ENCODE results near the gene CNTLN.
"Not testable (repeated sequence)": the region's sequence is repeated elsewhere in the genome, so short reads cannot be mapped to it uniquely, and the experiment has no call there.

The CNTLN gene

DNA sequence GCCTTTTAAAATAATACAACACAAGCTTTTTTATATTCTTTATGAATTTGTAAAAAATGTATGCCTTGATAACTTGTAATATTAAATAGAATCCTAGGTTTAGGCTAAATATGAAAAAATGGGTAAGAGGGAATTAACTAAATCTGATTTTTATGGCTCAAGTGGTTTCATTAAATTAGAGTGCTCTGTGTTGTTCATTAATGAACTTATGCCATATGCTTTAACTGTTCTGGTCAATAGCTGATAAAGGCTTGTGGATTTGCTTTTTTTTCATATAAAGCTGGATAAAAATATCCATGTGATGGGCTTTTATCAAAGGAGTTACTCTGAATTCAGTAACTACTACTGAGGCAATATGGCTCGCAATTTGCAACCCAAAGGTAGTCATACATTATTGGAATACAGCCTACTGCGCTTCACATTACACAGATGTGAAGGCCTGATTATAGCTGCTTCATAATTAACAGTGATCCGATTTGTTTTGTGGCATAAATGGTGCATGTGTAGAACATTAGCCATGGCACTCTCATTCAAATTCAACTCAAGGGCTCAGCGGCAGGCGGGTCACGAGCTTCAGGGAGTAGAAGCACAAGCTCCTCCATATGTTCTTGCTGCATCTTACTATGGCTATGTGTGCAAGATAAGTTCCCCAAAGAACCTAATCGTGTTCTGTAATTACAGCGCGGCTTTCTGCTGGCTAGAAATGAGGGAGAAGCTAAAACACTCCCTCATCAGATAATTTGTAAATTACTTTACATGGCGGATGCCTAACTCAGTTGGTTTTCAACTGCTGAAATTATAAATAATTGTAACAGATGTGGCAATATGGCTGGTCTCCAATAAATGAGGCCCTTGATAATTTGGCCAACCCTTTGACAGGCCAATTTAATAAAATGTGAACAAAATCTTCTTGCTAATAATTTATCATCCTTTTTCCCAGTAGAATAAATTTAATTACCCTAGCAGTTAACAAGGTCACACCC lies 188.3 kb downstream of the CNTLN start:
- DNase-seq = no peak

DNA sequence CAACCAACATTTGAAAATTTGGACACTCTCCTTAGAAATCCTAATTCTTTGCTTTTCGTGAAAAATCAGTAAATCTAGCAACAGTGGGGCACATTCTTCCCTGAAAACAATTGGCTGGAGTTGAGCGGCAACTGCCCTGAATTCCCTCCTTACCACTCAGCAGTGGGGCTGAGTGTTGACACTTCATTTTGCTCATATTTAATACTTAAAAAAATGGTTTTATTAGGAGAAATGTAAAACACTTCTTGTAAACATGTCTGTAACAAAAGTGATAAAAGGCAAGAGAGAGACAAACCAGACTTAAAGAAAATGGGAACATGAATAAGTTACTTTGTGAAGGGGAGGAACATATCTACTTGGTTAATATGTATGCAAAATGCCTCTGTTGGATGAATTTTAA lies 193.5 kb downstream of the CNTLN start:
- no peak for DNase-seq

DNA sequence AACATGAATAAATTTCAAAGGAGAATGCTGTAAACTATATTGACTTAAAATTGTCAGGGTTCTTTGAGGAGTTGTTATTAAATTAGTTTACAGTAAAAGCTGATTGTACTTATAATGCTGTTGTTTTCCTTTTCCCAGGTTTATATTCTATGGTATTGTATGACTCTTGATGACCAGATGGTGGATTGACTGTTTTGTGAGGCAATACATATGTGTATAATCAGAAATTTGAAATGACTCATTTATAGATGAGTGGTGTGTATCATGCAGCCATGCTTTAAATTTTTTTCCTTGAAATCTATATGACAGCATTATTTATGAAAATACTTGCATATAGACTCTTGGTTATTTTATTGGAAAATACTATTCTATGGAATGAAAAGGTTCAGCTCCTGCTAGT lies 195.3 kb downstream of the CNTLN start:
- DNase-seq = no peak

DNA sequence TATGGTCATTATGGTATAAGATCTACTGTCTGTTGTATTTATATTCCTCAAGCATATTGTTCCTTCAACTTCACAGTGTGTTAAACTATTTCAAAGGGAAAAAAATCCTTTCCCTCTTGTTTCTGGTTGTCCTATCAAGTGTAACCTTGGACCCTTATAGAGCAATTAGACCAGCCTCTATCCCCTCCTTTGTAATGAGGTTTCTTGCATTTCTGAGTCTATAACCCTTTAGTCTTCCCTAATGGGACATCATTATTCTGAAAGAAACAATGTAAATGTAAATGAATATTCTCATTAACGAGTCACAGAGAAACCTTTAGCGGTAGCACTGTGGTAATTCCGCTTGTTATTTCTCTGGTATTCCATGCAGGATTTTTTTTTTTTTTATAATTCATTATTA lies 197.3 kb downstream of the CNTLN start:
- no peak for DNase-seq

DNA sequence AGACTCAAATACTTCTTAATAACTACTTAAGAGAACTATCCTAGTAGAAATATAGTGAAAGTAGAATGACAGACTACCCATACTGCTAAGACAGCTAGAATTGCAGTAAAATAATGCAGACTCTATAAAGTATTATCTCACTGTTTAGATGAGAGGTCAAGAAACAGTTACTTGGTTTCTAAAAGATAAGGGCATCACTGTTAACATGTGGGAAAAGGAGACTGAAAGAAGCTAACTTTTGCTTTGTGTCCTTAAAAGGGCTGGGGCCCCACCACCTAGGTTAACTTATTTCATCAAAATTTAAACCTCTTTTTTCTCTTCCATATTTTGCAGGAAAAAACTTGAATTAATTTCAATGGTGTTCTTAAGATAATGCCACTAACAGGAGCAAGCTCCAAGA lies 204.3 kb downstream of the CNTLN start:
- DNase-seq = no peak

DNA sequence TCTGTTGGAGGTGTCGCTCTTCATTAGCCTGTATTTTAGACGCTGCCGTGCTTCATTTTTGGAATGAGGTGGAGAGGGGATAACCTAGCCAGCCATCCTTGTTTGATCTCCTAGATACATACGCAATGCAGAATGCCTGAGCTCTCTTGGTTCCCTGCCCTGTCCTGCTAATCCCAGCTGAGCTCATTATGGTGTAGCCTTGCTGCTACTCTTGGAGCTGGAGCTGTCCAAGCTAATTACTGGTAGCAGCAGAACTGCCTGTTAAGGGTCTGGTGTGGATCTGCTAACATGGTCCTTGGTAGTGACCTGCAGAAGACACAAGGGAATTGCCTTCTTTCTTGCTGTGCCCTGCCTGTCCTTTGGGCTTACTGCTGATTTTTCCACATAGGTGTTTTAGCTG lies 207.9 kb downstream of the CNTLN start:
- no peak for DNase-seq

DNA sequence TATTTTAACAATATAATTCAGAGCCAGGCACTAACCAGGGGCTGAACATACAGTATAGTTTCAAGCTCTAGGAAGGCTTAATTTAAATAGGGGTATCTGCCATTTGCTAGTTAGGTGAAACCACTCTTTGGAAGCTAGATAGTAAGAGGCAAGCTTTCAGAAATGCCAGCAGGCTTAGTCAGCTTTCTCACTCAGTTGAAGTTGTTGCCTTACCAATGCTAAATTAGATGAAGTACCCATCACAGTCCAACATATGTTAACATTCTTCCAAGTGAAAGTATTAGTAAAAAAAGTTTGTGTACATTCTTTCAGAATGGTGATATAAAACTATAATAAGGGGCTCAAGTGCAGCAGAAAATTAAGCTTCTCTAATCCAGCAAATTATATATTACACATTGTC lies 215.0 kb downstream of the CNTLN start:
- DNase-seq = no peak

DNA sequence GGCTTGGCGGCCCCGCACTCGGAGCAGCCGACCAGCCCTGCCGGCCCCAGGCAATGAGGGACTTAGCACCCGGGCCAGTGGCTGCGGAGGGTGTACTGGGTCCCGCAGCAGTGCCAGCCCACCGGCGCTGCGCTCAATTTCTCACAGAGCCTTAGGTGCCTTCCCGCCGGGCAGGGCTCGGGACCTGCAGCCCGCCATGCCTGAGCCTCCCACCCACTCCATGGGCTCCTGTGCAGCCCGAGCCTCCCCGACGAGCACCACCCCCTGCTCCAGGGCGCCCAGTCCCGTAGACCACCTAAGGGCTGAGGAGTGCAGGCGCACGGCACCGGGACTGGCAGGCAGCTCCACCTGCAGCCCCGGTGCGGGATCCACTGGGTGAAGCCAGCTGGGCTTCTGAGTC lies 219.2 kb downstream of the CNTLN start:
- DNase-seq = not testable (repeated sequence)

DNA sequence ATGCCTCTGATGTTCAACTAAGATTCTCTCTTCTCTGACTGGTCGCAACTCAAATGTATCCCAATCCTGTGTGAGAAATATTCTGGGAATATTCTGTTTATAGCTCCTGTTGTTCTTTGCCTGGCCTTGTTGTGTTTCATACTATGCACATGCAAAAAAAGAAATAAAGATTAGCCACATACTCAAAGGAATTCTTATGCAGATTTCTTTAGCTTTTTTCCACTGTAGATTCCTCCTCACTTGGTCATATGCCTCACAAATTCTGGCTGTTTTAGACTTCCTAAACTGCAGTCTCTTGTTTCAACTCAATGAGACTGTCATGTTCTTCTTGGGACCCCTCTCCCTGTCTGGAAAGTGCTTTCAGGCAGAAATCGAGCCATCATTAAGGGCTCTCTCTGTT lies 226.5 kb downstream of the CNTLN start:
- DNase-seq = no peak

DNA sequence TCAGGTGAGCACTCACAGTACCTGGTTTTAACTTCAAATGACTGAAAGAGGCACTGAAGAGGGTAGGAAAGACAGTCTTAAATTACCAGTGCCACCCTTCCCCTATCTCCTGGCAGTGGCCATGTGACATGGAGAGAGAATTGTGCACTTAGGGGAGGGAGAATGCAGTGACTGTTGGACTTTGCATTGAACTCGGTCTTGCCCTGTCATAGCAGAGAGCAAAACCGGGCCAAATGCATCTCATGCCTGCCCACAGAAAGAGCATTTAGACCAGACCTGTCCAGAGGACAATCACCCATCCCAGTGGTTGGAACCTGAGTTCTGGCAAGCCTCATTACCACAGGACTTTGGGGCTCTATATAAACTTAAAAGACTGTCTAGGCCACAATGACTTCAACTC lies 232.2 kb downstream of the CNTLN start:
- no peak for DNase-seq

DNA sequence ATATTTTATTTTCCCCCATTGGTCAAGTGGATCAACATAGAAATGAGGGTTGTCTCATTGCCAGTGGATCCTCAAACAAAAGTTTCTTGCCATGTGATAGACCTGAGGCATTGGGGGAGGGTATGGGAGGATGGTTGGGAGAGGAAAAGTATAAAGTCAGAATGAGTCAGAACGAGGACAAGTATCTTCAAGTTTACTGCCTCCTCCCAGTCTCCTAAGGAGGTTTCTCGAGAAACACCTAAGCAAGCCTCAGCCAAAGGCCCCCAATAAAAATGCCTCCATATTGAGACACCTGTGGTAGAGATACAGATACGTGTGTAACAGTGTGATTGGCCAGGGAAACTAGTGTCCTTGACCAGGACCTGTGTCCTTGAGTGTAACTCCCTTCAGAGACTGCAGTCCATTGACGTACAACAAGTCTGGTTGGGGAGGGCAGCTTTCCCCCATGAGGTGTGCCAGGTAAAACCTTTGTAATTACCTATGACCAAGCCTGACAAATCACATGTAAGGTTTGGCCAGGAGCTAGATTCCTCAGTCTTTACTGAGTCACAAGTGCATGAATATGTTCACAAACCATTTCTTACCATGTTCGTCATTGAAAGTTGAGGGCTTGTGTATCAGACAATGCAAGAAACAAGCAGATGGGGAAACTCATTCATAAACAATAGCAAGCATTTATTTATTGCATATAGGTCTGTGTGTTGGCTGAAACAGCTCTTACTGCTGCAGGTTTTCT lies 245.5 kb downstream of the CNTLN start:
- no peak for DNase-seq

DNA sequence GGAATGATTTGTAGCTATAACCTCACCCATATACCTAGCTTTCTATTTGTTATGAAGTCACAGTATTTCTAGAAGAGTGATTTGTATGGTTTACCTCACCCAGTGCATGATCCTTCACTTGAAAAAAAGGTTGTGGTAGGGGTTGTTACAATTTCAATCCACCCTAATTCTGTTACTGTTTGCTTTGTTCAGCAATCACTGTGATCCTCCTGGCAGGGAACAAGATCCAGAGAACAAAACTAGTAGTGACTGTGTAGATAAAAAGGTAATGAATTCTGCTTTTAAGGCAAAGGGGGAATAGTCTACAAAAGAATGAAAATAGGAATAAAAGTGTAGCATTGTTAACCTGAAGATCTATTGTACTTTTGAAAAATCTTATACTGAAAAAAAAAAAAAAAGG lies 252.7 kb downstream of the CNTLN start:
- no peak for DNase-seq

DNA sequence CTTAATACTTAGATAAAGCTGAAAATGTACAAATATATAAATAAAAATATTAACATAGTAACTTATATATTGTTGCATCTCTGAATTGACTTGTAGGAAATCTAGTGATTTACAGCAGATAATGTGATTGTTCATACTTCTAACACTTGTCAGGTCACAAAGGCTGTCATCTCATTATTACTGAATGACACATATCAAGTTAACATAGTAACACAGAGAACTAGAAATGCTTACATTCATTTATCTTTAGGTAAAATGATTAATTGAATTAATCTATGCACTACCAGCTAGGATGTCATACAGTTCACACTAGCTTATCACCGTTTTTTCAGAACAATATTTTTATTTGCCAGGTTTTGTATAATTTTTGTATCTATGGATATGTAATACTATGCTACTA lies 254.2 kb downstream of the CNTLN start:
- DNase-seq = no peak

DNA sequence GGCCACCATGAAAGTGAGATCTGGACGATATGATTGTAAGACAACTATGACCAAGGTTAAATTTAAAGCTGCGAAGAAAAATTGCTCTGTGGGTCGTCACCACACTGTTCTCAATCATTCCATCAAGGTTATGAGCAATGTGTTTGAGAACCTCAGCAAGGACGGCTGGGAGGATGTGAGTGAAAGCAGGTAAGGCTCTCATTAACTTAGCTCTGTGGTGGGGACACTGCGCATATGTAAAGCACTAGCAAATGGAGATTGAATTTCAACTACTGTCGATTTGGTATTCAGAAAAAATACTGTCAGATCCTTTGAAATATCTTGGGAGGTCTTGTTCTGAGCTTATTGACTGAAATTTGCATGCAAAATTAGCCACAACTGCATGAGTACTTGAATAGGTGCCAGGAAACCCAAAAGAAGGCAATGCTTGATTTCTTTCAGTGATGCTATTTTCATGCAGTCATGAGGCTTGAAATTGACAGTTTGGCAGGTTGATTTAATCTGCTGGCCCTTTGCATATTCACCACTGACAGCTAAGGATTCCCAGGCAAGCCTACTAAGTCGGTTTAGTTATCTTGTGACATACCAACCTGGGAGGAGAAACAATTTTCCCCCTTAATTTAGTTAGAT lies 260.2 kb downstream of the CNTLN start:
- no peak for DNase-seq

DNA sequence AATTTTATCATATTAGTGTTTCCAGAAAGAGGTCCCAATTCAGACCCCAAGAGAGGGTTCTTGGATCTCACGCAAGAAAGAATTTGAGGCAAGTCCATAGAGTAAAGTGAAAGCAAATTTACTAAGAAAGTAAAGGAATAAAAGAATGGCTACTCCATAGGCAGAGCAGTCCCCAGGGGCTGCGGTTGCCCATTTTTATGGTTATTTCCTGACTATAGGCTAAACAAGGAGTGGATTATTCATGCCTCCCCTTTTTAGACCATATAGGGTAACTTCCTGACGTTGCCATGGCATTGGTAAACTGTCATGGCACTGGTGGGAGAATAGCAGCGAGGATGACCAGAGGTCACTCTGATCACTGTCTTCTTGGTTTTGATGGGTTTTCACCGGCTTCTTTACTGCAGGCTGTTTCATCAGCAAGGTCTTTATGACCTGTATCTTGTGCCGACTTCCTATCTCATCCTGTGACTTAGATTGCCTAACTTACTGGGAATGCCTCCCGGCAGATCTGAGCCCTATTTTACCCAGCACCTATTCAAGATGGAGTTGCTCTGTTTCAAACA lies 262.4 kb downstream of the CNTLN start:
- DNase-seq = not testable (repeated sequence)

DNA sequence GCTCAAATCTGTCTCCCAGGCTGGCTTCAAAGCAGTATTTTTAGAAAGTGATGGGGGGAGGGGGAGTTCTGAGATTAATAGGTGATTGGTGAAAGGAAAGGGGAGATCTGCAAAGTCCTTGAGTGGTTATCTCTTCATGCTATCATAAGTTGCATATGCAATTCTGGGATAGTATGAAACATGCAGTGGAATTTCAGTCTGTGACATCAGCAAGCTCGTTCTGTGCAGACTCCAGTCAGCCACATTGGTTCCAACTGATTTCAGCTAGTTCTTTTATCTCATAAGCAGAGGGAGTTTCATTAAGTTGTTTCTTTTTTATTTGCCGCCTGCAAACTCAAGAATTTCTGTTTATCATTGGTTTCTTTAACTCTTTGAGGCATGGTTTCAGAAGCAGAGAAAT lies 263.5 kb downstream of the CNTLN start:
- DNase-seq = no peak

DNA sequence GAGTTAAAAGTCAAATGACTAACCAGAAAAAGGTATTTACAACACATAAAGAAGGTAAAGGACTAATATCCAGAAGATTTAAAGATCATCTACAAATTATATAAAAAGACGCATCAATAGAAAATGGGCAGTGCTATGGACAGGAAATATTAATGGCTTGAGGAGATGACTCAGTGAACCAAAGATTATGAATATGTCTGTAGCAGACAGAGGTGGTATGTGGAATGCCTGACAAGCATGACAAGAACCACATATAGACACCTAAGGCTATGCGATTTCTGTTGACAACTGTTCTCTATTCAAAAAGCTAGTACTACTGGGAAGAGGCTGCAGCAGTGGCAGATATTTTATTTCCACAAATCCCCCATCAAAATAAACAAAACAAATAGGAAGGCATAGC lies 267.0 kb downstream of the CNTLN start:
- DNase-seq = no peak

DNA sequence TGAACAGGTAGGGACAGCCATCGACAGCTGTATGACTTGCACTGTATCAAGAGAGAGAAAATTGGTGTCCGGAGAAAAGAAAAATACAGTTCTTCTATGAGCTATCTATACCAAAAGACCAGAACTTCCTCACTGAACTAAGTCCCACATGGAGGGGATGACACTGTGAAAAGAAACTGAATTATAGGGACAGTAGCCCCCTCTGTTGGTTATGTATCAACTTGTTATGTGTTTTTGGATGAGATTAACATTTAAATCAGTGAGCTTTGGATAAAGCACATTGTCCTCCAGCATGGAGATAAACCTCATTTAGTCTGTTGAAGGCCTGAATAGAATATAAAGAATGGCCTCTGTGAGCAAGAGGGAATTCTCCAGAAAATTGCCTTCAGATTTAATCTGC lies 267.5 kb downstream of the CNTLN start:
- no peak for DNase-seq

DNA sequence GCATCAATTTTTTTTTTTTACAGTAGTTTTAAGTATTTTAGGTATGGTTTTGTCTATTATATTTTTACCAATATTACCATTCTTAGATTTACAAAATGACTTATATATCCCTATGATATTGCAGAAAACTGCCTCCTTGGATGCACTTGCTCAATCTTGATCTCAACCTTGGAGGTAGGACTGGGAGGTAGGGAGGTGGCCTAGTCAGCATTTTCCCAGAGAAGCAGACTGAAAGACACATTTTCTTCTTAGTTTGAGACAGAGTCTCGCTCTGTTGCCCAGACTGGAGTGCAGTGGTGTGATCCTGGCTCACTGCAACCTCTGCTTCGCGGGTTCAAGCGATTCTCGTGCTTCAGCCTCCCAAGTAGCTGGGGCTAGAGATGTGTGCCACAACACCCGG lies 268.7 kb downstream of the CNTLN start:
- DNase-seq = no peak

DNA sequence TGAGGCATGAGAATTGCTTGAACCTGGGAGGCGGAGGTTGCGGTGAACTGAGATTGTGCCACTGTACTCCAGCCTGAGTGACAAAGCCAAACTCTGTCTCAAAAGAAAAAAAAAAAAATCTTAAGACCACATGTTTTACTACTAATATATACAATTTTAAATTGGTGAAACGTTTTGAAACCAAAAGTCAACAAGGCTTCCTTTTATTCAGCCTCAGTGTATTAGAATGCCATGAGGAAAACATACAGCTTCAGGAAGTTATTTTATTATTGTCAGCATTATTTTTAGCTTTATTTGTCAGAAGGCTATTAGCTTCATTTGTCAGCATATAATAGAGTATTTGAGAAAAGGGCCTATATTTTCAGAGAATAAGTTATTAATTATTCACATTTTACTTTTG lies 280.1 kb downstream of the CNTLN start:
- no peak for DNase-seq

DNA sequence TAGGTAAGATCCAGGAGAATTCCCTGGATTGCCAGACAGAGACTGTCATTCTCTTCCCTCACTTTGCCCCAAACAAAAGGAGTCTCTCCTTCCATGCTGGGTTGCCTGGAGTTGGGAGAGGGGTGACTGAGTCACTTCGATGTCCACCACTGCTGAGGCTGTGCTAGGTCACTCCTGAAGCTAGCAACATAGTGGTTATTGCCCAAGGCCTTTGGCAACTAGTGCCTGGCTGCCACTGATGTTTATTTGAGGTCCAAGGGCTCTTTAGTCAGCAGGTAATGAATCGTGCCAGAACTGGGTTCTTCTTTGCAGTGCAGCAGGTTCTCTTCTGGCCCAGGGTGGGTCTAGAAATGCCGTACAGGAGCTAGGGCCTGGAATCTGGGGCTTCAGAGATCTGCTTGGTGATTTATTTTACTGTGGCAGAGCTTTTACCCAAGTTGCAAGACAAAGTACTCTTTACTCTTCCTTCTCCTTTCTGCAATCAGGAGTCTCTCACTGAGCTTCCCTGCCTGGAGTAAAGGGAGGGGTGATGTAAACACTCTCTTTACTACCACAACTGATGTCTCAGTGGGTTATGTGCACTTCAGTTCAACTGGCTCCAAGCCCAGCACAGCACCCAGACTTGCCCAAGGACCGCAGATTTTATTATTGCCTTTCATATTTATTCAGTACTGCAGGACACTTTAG lies 288.3 kb downstream of the CNTLN start:
- DNase-seq = no peak

DNA sequence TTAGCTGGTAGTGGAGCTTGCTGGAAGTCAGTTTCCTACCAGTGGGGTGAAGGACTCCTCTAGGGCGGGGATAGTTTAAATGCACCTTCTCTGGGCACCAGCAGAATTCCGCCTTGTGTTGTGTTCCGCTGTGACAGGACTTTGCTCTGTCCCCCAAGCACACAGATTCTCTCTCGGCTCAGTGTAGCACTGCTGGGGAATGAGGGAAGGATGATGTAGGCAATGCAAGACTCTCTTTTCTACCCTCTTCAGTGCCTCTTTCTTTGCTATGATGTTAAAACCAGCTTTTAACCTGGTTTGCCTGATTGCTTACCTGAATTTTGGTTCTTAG lies 288.8 kb downstream of the CNTLN start:
- DNase-seq = no peak

DNA sequence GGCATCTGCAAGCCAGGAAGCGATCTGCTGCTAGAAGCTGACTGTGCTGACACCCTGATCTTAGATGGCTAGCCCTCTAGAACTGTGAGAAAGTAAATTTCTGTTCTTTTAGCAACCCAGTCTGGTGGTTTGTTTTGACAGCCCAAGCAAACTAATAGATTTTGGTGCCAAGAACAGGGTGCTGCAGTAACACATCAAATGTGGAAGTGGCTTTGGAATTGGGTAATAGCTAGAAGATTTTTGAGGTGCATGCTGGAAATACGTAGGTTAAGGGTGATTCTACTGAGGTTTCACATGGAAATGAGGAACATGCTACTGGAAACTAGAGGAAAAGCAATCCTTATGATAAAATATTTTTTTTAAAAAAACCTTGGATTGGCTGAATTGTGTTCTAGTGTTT lies 290.5 kb downstream of the CNTLN start:
- no peak for DNase-seq

Measured in activated CD4-positive, alpha-beta T cell treated with anti-CD3 and anti-CD28 coated beads, Interleukin-2, Interleukin-6, amounts not matched to agents 100 ng/mL and 50 ng/mL, durations not matched to agents 16 hours and 8 hours (primary cell).